GM18517 (cell line): ENCODE results near the gene FUOM.
"Not testable (repeated sequence)": the region's sequence is repeated elsewhere in the genome, so short reads cannot be mapped to it uniquely, and the experiment has no call there.

Source experiments
- ATAC-seq: cut with Tn5 transposase; IDR thresholded peaks from one replicate; pipeline ENCODE4 v1.9.1; 2021; ENCODE audit warnings: mild to moderate bottlenecking, moderate library complexity; ENCODE audit not compliant: unreplicated experiment

The FUOM gene

DNA sequence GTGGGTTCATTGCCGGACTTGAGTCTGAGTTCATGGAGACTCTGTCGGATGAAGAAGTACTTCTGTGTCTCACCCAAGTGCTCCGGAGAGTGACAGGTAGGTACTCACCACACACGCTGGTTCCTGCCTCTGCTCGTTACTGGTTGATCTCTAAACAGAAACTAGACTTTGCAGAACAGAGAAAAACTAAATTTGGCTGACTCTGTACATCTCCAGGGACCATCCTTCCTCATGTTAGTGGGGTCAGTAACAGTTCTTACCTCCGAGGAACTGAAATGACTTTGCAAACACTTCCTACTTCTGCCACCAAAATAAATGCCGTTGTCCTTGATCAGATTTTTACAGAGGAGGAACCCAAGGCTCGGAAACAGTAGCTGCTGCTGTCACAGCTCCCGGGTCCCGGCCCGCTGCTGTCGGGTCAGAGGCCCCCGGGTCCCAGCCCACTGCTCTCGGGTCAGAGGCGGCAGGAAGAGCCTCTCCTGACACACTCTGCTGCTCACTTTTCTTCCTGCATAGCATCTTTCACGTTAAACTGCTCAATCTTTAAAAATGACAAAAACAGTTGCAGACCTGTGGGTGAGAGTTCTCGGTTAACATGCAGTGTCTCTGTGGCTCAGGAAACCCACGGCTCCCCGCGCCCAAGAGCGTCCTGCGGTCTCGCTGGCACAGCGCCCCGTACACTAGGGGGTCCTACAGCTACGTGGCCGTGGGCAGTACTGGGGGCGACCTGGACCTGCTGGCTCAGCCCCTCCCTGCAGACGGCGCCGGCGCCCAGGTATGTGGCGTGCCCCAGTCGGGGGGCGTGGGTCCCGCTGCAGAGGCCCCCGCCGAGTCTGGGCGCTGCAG, 31.4 kb upstream of the FUOM start:
- peak; percentile 91 for ATAC-seq

DNA sequence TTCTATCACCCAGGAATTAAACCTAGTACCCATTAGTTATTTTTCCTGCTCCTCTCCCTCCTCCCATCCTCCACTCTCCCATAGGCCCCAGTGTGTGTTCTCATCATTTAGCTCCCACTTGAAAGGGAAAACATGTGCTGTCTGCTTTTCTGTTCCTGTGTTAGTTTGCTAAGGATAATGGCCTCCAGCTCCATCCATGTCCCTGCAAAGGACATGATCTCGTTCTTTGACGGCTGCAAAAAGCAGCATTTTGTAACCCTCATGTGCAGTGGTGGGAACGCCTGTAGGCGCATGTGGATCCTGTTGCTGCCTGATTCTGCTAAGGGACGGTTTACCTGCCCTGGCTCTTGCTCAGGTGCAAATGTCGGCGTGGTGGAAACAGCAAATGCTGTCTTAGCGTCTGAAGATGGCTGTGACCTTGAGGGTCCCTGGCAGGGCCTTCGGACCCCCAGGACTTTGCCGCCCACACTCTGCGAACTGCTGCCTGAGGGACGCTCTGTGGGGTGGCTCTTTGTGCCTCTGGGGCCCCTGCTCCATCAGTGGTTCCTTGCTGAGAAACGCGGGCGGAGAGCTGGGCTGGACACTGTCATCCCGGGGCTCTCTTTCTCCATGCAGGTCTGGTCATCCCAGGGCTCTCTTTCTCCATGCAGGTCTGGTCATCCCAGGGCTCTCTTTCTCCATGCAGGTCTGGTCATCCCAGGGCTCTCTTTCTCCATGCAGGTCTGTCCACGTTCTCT, 30.6 kb upstream of the FUOM start:
- ATAC-seq, result peak; percentile 1

DNA sequence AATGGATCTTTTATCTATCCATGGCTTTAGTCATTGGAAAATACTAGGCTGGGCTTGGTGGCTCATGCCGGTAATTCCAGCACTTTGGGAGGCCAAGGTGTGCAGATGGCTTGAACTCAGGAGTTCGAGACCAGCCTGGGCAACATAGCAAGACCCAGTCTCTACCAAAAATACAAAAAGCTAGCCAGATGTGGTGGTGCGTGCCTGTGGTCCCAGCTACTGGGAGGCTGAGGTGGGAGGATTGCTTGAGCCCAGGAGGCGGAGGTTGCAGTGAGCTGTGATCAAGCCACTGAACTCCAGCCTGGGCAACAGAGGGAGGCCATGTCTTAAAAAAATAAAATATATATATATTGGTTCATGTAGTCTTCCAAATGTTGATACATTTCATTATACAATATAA, 29.1 kb upstream of the FUOM start:
- not testable (repeated sequence) for ATAC-seq

DNA sequence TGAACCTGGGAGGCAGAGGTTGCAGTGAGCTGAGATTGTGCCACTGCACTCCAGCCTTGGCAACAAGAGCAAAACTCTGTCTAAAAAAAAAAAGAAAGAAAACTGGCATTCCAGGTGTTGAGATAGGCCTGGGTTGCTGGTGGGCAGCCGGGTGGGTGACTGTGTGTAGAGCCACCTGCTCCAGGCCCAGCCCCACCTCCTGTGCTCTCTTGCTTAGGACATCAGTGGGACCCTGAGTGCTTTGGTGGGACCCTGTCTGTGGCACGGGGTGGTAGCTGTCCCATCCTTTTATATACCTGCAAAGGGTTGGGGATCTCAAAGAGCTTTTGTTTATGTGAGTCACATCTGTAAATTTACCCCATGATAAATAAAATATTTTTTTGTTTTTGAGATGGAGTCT, 27.4 kb upstream of the FUOM start:
- no peak for ATAC-seq

DNA sequence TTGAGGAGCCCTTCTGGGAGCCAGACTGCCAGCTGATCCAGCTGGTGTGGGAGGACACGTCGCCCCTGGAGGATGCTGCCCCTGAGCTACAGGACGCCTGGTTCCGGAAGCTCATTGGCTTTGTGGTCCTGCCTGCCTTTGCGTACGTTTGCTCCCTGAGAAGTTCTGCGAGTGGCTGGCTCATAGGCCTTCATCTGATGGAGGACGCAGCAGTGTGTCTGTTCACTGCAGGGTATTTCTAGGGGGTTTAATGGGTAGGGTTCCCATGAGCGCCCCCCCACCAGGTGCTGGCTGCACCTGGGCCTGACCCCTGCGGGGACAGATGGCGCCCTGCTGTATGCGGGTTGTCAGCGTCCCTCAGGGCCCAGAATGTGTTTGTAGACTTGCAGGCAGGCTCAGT, 26.3 kb upstream of the FUOM start:
- ATAC-seq, result no peak

DNA sequence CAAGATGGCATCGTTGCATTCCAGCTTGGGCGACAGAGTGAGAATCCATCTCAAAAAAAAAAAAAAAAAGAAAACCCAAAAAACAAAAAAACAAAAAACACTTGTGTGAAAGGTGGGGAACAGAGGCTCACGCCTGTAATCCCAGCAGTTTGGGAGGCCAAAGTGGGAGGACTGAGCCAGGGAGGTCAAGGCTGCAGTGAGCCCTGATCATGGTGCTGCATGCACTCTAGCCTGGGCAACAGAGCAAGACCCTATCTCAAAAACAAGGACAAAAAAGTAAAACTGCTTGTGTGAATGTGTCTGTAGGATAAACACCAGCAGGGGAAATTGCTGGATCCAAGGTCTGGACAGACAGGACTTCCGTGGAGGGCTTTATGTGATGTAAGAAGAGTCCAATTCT, 25.7 kb upstream of the FUOM start:
- no peak for ATAC-seq

DNA sequence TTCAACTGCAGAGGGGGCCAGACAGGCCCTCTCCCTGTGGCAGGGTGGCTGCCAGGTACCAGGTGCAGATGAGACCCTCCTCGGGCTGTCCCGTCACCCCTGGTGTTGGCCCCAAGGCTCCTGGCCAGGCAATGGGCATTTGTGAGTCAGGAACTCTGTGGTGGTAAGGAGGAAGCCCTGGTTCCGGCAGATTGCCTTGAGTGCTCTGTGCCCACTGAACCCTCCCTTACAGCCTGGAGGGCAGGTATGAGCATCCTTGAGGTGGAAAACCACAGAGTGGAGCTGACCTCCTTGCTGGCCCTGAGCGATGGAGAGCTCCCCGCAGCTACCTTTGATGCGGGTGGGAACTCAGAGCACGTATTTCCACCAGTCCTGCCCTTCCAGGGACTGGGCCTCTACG, 23.2 kb upstream of the FUOM start:
- ATAC-seq, result no peak

DNA sequence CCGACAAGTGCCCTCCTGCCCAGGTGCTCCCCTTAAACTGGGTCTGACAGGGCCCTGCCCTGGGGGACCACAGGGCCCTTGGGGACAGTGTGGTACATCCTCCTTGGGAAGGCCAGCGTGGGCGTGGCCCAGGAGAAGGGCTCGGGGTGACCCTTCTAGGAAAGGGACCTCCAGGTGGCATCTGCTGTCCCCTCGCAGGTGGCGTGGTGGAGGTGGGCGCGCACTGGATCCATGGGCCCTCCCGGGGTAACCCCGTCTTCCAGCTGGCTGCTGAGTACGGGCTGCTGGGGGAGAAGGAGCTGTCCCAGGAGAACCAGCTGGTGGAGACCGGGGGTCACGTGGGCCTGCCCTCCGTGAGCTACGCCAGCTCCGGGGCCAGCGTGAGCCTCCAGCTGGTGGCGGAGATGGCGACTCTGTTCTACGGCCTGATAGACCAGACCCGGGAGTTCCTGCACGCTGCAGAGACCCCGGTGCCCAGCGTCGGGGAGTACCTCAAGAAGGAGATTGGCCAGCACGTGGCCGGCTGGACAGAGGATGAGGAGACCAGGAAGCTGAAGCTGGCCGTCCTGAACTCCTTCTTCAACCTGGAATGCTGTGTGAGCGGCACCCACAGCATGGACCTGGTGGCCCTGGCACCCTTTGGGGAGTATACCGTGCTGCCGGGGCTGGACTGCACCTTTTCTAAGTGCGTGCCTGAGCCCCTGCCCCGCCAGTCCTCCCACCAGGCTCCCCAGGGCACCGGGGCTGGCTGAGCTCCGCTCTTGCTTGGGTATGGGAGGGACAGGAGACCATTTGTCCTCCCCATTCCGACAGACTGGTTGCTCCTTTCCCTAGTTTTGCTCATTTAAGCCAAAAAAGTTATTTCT, 22.2 kb upstream of the FUOM start:
- ATAC-seq, result no peak

DNA sequence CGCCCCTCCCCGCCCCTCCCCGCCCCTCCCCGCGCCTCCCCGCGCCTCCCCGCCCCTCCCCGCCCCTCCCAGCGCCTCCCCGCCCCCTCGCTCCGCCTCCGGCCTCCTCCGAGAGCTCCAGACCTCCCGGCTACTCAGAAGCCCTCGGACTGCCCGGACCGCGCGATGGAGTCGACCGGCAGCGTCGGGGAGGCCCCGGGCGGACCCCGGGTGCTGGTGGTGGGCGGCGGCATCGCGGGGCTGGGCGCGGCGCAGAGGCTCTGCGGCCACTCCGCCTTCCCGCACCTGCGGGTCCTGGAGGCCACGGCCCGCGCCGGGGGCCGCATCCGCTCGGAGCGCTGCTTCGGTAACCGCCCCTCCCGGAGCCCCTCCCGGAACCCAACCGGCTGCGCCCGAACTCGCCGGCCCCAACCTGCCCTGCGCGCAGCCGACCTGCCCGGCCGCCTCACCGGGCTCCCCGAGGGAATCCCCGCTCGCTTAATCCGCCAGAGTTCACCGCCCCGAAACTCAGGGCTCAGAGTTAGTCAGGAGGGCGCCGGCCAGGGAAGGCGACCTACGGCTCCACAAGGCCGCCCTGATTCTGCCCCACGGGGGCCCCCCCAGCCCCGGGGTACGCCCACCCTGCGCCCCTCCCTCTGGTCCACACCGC, 21.5 kb upstream of the FUOM start, which contains the start of gene PAOX:
TSS of gene PAOX (plus strand) at position 111 of the 649 bp plus-strand sequence. CDS start at position 166, 55 bp downstream.
- ATAC-seq, result peak; percentile 46

DNA sequence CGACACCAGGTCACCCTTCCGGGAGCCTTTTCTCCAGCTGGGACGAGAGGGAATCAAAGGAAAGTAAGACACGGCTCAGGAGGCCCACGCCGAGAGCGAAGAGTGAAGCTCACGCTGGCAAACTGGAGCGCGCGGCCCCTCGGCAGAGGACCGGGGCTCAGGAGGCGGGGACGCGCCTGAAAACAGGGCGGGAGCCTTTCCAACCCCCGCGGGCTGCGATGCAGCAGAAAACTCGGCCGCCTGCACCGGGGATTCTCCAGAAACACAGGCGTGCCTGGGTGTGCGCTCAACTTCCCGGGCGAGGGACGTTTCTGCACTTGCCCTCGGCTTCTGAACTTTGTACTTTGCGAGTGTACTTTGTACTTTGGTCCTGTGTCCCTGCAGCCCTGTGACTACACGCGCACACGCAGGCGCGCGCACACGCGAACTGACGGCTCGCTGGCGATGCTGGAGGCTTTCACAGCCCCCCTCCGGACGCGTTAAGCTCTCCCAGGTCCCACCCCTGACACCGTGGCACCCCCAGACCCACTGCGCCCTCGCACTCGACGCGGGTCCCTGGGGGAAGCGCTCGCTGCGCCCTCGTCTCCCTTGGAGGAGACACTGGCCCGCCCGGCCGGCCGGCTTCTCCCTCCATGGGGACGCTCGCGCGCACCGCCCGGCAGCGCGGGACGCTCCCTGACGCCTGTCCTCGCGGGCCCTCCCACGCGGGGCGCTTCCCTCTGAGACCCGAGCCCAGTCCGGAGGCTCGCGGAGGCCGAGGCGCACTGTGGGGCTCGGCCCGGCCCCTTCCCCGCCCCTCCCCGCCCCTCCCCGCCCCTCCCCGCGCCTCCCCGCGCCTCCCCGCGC, 20.7 kb upstream of the FUOM start:
- peak; percentile 41 for ATAC-seq

DNA sequence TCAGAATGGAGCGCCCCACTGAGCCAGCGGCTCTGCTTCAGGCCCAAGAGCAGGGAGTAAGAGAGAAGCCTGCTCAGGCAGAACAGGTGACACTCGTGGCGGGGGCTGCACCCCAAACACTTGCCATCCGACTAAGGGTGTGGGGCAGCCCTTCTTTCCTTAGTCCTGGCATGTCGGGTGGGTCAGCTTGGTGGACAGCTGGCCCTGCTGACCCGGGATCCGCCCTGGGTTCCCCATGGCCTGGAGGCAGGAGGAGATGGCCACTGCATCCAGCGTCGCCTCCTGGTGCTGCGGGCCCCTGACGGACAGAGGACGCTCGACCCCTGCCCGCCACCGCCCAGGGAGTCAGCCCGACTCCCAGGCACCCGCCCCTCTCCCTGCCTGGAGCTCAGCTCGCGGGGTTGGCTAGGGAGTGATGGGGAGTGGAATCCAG, 20.0 kb upstream of the FUOM start:
- ATAC-seq, result no peak

DNA sequence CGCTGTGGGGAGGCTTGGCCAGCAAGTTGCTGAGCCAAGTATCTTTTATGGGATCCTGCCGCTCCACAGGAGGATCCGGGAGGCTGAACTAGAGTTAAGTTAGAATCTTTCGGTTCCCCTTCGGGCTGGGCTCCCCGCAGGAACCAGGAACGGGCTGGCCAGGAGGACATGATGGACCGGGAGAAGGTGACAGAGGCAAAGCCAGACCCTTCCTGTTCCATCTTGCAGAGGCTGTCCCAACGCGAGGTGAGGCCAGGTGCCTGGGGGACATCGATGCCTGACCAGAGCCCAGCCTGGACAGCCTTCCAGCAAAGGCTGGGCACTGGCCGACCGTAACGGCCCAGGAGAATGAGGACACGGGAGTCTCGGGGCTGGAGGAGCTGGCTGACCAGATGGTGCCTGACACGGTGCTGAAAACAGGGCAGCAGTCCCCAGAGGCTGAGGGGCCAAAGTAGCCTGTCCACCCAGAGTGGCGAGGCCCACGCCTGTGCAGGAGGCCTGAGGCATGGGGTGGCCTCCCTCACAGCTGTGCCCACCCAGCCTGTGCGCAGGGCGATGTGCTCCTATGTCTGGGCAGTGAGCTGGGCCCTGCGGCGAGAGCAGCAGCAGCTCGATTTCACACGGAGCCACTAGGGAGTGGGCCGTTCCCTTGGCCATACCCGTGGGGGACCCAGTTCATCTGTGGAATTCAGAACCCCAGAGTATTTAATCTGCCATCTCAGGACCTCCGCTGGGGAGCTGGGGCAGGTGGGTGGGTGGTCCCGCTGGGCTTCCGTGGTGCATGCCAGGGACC, 19.4 kb upstream of the FUOM start:
- ATAC-seq, result no peak

DNA sequence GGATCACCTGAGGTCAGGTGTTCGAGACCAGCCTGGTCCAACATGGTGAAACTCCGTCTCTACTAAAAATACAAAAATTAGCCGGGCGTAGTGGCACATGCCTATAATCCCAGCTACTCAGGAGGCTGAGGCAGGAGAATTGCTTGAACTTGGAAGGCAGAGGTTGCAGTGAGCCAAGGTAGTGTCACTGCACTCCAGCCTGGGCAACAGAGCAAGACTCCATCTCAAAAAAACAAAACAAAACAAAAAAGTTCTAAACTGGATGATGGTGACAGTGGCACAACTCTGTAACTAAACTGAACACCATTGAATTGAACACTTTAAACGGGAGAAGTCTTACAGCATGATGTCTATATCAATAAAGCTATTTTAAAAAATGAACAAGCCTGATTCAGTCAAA, 18.4 kb upstream of the FUOM start:
- ATAC-seq, result not testable (repeated sequence)

DNA sequence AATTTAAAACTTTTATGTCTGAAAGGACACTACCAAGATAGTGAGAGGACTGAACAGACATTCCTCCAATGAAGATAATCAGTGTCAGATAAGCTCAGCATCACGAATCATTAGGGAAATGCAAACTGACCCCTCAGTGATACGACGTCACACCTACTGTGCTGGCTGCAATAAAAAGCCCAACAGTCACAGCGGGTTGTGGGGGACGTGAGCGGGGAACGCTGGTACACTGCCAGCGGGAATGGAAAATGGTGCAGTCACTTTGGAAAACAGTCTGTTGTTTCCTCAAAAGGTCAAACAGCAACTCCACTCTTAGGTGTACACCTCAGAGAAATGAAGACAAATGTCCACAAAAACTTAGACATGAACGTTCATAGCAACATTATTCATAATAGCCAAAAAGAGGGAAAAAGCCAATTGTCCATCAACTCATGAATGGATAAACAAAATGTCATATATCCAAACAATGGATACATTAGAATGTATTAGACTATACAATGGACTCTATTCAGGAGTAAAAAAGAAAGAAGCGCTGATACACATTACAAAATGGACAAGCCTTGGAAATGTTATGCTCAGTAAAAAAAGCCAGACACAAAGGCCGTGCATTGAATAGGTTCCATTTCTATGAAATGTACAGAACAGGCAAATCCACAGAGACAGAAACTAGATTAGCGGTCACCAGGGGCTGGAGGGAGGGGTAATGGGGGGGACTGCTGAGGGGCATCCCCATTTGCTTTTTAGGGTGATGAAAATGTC, 17.7 kb upstream of the FUOM start:
- ATAC-seq, result no peak

DNA sequence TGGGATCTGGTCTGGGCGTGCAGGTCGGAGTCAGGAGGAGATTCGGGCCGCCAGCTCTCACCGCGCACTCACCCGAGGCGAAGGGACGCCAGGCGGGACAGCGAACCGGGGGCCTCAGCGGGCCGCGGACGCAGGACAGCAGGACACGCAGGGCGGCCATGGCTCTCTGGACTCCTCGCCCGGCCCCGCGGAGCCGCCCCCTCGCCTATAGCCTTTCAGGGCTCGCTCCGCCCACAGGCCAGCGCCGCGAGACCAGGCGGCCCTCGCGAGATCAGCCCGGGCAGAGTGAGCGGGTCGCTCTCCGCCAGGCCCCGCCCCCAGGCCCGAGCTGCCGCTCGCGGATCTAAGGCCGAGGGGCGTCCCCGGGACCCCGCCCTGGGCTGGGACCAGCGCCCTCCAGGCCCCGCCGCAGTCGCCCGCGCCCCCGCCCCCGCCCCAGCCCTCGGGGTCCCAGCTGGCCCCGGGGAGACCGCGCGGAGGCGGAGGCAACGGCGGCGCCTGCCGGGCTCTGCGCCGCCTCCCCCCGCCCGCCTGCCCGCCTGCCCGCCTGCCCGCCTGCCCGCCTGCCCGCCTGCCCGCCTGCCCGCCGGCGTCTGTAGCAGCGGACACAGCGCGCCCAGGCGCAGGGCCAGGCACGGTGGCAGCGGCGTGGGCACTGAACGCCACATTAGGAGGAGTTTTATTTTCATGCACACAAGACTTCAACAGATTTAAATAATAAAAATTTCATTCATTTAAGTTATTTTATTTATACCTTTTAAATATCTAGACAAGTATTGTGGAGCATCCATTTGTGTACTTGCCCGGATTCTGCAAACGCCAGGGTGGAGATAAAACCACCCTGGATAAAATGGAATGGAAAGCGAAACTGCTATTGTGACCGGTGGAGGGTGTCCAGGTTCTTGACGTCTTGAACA, 15.6 kb upstream of the FUOM start, which contains the start of gene ECHS1:
TSS of gene ECHS1 (minus strand) at position 181 of the 917 bp plus-strand sequence. CDS start at position 160, 21 bp downstream.
- peak; percentile 74 for ATAC-seq

DNA sequence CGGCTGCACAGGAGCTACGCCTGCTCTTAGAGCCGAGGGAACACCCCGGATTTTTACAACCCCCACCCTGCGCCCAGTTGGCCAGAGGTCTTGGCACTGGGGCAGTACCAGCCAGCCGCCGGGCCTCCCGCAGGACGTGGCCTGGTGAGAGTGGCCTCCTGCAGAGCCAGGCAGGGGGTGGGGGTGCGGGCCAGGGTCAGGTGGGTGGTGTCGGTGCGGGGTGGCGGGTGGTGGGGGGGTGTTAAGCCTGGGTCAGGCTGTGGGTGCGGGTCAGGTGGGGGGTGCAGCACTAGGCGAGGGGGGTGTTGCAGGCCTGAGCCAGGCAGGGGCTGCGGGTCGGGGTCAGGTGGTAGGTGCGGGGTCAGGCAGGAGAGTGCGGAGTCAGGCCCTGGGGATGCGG, 14.7 kb upstream of the FUOM start:
- ATAC-seq, result no peak
